Stimulated activated CD4-positive, alpha-beta T cell treated with anti-CD3 and anti-CD28 coated beads, Interleukin-4, amount 100 ng/mL, for 1 hour (primary cell): ENCODE measurements around the gene CYB561D1.
"Not testable (repeated sequence)": the region's sequence is repeated elsewhere in the genome, so short reads cannot be mapped to it uniquely, and the experiment has no call there.

Source experiments
- DNase-seq: peaks from one replicate; pipeline ENCODE4 v3.0.0-alpha.2; 2020

The CYB561D1 gene

GRCh38 chr1:109493805-109494539, at the start of gene CYB561D1:
Gene CYB561D1, plus strand, starts transcription at chr1:109494094. Its CDS starts 46 bp downstream, at chr1:109494140.
- DNase-seq: peak; percentile 92

- no peak for DNase-seq
Observed at GRCh38 chr1:109444346-109444745, 49.5 kb upstream of the CYB561D1 start.

- not testable (repeated sequence) for DNase-seq
Observed at GRCh38 chr1:109445949-109446695, 47.8 kb upstream of the CYB561D1 start.

- no peak for DNase-seq
Observed at GRCh38 chr1:109447524-109447923, 46.4 kb upstream of the CYB561D1 start.

- DNase-seq: no peak
Observed at GRCh38 chr1:109454497-109455133, 39.3 kb upstream of the CYB561D1 start.

- no peak for DNase-seq
Observed at GRCh38 chr1:109457819-109458218, 36.1 kb upstream of the CYB561D1 start.

- DNase-seq: no peak
Observed at GRCh38 chr1:109466125-109466451, 27.8 kb upstream of the CYB561D1 start.

- DNase-seq: peak; percentile 37
Observed at GRCh38 chr1:109466452-109467300, 27.2 kb upstream of the CYB561D1 start, which contains the start of gene SYPL2. Gene SYPL2, plus strand, starts transcription at chr1:109466546. Its CDS starts 298 bp downstream, at chr1:109466844.

GRCh38 chr1:109467301-109467777, 26.6 kb upstream of the CYB561D1 start:
- no peak for DNase-seq

- no peak for DNase-seq
Observed at GRCh38 chr1:109468061-109468460, 25.8 kb upstream of the CYB561D1 start.

GRCh38 chr1:109468903-109469302, 25.0 kb upstream of the CYB561D1 start:
- DNase-seq: no peak

GRCh38 chr1:109470245-109470644, 23.6 kb upstream of the CYB561D1 start:
- DNase-seq: no peak

GRCh38 chr1:109472779-109473178, 21.1 kb upstream of the CYB561D1 start:
- DNase-seq: no peak

- not testable (repeated sequence) for DNase-seq
Observed at GRCh38 chr1:109473284-109474057, 20.4 kb upstream of the CYB561D1 start.

- no peak for DNase-seq
Observed at GRCh38 chr1:109474697-109475096, 19.2 kb upstream of the CYB561D1 start.

GRCh38 chr1:109475261-109475660, 18.6 kb upstream of the CYB561D1 start:
- no peak for DNase-seq

- no peak for DNase-seq
Observed at GRCh38 chr1:109476825-109477224, 17.1 kb upstream of the CYB561D1 start.

- DNase-seq: no peak
Observed at GRCh38 chr1:109477821-109478220, 16.1 kb upstream of the CYB561D1 start.

GRCh38 chr1:109478806-109479205, 15.1 kb upstream of the CYB561D1 start:
- peak; percentile 41 for DNase-seq

GRCh38 chr1:109479311-109479710, 14.6 kb upstream of the CYB561D1 start:
- no peak for DNase-seq

- no peak for DNase-seq
Observed at GRCh38 chr1:109479901-109480300, 14.0 kb upstream of the CYB561D1 start.

- DNase-seq: no peak
Observed at GRCh38 chr1:109481646-109482045, 12.2 kb upstream of the CYB561D1 start.
